Astrocyte of the hippocampus (primary cell): ENCODE measurements around the gene OSBPL2.

ENCODE experiments used
- DNase-seq: peaks from one replicate; pipeline ENCODE4 v3.0.0; 2011; ENCODE audit warnings: low read depth, low spot score

The OSBPL2 gene

GRCh38 chr20:62235777-62236157 lies 2.6 kb upstream of the OSBPL2 start:
- no peak for DNase-seq

- no peak for DNase-seq
Observed at GRCh38 chr20:62236200-62236599, 2.1 kb upstream of the OSBPL2 start.

DNA sequence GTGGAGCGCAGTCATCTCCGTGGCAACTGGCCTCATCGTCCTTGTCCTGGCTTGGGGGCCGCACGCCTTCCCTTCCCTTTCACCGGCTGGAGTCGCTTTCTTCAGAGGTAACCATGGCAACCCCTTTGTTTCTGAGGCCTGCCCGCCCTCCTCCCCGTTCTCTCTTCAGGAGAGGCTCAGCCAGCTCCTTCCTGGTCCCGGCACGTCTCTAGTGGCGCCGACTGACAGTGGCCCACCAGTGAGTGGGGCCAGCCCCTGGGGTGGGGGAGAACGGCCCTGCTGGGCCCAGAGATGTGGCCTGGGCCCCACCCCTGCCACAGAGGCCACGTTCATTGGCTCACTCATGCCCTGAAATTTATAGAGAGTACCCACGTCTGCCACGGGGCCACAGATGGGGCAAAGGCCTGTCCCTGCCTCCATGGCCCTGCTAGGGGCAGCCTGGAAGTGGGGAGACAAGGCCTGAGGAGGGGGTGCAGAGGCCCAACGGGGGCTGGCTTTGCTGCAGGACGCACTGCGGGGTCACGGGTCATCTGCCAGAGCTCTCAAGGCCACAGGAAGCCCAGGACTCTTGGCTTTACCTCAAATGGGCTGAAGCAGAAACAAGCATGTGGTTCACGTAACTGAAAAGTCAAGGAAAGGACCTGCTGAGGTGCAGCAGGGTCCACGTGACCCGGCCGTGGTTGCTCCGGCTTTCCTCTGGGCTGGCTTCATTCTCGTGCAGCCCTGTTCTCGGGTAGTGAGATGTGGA lies 1.4 kb upstream of the OSBPL2 start:
- DNase-seq, result peak; percentile 19

GRCh38 chr20:62237514-62237800 lies 864 bp upstream of the OSBPL2 start:
- no peak for DNase-seq

GRCh38 chr20:62238569-62239277 lies 402 bp downstream of the OSBPL2 start:
- peak; percentile 34 for DNase-seq

DNA sequence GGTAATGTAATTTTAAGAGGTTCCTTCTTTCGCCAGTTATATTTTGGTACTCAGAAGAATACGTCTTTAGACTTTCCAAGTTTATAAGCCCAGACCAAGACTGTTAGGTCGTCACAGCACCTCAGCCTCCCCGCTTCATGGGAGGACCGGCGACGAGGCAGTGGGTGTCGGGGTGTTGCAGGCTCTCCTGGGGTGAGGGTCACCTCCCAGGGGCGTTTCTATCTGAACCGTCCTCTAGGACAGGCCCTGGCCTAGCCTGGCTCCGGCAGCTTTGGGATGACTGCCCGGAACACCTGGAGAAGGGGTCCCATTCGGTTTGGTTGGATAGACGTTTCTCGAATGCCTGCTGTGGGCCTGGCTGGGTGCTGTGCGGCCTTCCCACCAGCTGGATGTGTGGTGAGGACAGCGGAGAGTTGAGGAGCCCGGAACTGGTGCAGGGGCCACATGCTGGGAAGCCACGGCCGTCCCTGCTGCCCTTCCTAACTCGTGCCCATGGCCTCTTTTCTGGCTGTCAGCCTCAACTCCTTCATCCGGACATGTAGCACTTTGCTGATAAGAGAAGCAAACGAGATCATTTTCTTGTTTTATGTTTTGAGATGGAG lies 1.1 kb downstream of the OSBPL2 start:
- no peak for DNase-seq

- DNase-seq, result no peak
Observed at GRCh38 chr20:62240020-62240685, 1.8 kb downstream of the OSBPL2 start.

DNA sequence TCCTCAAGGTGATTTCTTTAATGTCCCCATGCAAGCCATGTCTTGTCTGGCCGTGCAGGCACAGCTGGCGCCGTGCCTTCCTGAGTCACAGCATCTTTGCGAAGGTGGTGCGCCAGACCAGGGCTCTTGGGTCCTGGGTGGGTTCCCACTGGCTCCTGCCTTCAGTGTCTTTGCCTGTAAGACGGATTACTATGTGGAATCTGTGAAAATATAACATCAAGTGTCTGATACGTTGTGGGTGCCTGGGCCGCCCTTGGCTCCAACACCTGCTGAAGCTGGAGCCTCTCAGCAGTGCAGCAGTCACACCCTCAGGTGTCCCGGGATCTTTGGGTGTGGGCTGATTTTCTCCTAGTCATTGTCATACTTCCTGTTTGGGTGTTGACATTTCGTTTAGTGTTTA lies 3.2 kb downstream of the OSBPL2 start:
- no peak for DNase-seq

DNA sequence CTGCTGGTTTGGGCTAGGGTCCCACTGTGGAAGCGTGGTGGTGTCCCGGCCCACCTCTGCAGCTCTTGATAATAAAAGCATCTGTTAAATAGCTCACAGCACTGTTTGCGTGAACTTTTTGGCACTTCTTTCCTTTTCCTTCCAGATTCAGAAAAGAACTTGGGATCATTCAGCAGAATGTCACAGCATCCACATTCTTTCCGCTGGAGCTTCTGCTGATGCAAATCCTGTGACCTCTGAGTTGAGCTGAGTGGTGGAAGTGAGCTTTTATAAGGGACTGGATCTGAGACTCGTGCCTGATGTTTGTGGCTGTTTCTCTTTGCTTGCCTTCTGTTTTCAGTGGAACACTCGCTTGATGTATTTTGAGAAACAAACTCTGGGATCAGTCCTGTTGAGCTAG lies 3.9 kb downstream of the OSBPL2 start:
- no peak for DNase-seq

- no peak for DNase-seq
Observed at GRCh38 chr20:62243106-62243505, 4.8 kb downstream of the OSBPL2 start.

DNA sequence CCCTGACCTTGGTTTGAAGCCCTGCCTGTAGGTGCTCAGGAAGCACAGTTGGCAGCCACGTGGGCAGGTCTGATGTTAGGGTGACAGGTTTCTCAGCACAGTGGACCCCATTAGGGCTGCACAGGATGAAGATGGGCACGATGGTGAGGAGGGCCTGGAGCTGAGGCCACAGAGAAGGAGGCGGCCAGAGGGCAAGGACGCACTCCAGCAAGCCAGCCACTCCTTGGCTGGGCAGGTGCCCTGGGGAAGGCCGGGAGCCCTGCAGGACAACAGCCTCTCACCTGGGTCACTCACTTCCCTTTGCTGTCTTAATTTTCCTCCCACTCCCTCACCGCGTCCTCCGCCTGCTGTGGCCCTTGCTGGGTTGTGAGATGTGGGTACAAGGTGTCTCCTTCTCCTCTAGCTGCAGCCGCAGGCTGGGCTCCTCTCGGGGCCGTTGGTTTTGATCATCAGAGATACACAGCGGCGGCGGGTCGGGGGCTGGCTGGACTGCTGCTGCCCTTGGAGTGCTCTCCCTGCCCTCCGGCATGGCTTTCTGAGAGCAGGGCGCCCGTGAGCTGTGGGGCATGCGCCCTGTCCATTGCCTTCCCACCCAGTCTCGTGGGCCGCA lies 5.7 kb downstream of the OSBPL2 start:
- no peak for DNase-seq

GRCh38 chr20:62244644-62245108 lies 6.4 kb downstream of the OSBPL2 start:
- no peak for DNase-seq

- no peak for DNase-seq
Observed at GRCh38 chr20:62245911-62246280, 7.6 kb downstream of the OSBPL2 start.

DNA sequence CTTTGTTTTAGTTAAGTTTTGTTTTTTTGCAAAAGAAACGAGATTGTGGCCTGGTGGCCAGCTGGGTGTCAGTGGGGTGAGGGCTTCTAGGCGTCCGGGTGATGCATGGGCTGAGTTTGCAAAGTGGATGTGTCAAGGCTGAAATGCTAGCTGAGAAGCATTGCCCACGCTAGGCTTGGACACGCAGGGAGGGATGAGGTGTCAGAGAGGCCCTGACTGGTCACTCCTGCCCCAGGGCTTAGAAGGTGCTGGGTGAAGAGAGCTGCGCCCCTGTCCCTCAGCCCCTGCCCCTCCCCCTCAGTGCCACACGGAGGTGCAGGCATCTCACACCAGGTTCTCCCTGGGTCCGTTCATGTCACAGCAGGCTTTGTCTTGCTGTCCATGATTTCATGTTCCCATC lies 8.1 kb downstream of the OSBPL2 start:
- DNase-seq, result no peak

- no peak for DNase-seq
Observed at GRCh38 chr20:62246872-62247652, 8.7 kb downstream of the OSBPL2 start.

DNA sequence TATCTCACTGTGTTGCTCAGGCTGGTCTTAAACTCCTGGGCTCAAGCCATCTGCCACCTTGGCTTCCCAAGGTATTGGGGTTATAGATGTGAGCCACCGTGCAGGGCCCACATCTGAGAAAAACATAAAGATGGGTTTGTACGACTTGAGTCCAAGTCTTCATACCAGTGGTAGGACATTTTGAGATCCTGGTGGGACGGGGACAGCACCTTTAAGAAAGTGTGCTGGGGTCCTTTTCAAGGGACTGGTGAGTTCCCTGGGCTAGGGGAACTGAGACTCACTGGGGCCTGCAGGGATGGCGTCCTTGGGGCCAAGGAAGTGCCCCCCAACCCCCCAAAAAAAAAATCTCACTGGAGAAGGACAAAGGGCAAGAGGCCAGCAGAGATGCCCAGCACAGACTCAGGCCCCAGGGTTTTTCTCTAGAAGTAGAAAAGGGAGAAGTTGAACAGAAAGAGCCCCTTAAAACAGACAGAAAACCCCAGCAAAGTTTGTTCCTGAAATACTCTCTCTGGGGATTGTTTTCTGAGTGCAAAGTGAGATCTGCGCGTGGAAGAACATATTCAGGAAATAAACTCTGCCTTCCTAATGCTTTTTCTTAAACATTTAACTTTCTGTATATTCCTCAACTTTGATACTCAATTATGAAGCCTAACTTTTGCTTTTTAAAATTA lies 10.7 kb downstream of the OSBPL2 start:
- no peak for DNase-seq

- DNase-seq, result peak; percentile 37
Observed at GRCh38 chr20:62252342-62252966, 14.1 kb downstream of the OSBPL2 start.

- DNase-seq, result no peak
Observed at GRCh38 chr20:62253398-62253797, 15.1 kb downstream of the OSBPL2 start.

- no peak for DNase-seq
Observed at GRCh38 chr20:62254021-62254724, 15.9 kb downstream of the OSBPL2 start.

DNA sequence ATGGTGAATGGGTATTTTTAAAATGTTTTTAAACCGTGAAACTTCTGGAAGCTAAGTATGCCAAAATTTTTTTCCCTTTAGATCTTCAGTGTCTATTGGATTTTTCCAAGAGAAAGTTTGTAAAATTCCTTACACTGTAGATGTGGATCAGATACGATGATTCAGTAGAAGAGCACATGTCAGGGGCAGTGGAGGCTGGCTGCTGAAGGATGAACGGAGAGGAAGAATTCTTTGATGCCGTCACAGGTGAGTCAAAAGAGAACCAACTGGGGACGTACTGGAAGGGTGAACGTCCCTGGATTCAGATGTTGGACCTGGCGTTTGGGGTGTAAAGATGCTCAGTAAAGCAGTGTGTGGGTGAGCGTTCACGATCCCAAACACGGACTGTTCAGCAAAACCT lies 17.7 kb downstream of the OSBPL2 start:
- DNase-seq, result no peak
